Measurements from ENCODE around the gene ASXL1. TPM values are rescaled to one million over a fixed set of nuclear protein-coding genes. Genes with fewer than 3 reads are reported as not detected.

The ASXL1 gene
- total RNA-seq, 1 experiment from 2014 or later, result 22.7 TPM

GRCh38 chr20:32332614-32333013 lies 25.5 kb upstream of the ASXL1 start:
- no peak for TF ChIP-seq CBFB (CRISPR knock-in tag; IDR thresholded peaks at IDR 0.05; ENCODE audit: low read depth)
- ATAC-seq (no peak), DNase-seq (ENCODE audit: low spot score) (no peak)
- Mint-ChIP-seq H3K36me3 (peaks cover 5% of the 10 kb centered on the region; the same call in 1 of the 2 replicates), H3K4me3 (no peak overlapping the region), H3K4me1 (no peaks in the 10 kb centered on the region), H3K27ac (no peak overlapping the region), H3K27me3 (ENCODE audit: low read depth) (no peaks in the 10 kb centered on the region), H3K9me3 (no peaks in the 10 kb centered on the region)
- POLR2A ChIA-PET, result interaction anchor here (0.6 kb wide), 1 partner anchor 103 kb away, joined by 3 read pairs; no protein-coding TSS in a partner anchor
- CTCF ChIA-PET, result no interaction called here

DNA sequence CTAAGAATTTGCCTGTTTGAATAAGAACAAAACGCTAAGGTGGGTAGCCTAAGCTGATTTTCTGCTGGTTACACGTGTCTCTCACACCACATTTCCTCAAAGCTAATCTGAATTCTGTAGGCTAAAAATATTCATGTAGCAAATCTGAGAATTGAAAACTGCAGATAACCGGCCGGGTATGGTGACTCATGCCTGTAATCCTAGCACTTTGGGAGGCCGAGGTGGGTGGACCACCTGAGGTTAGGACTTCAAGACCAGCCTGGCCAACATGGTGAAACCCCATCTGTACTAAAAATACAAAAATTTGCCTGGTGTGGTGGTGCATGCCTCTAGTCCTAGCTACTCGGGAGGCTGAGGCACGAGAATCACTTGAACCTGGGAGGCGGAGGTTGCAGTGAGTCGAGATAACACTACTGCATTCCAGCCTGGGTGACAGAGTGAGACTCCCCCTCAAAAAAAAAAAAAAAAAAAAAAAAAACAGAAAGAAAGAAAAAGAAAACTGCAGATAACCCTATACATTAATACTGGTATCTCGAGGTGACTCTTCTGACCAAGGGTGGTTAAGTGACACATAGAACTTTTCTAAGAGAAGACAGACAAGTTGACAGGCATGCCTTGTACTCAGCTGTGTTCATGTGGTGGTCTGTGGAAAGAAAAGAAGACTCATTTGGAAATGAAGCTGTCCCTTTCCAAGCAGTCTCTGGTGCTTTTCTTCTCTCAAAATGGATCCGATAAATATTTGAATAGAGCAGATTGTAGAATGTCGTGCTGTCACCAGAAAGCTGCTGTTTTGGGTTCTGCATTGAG lies 24.7 kb upstream of the ASXL1 start:
- Mint-ChIP-seq H3K4me3 (no peak overlapping the region), H3K36me3 (peaks cover 5% of the 10 kb centered on the region; the same call in 1 of the 2 replicates), H3K9me3 (no peaks in the 10 kb centered on the region), H3K4me1 (no peaks in the 10 kb centered on the region), H3K27me3 (ENCODE audit: low read depth) (no peaks in the 10 kb centered on the region), H3K27ac (no peak overlapping the region)
- ChIA-PET CTCF (no interaction called here), POLR2A (no interaction called here)
- DNase-seq (ENCODE audit: low spot score) (no peak), ATAC-seq (no peak)
- TF ChIP-seq, protein P1, sequence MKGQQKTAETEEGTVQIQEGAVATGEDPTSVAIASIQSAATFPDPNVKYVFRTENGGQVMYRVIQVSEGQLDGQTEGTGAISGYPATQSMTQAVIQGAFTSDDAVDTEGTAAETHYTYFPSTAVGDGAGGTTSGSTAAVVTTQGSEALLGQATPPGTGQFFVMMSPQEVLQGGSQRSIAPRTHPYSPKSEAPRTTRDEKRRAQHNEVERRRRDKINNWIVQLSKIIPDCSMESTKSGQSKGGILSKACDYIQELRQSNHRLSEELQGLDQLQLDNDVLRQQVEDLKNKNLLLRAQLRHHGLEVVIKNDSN (CRISPR knock-in tag; IDR thresholded peaks at IDR 0.05), result no peak
- TF ChIP-seq TCF7 (CRISPR knock-in tag; IDR thresholded peaks at IDR 0.05; ENCODE audit: low read depth) (no peak), TP53 (CRISPR knock-in tag; IDR thresholded peaks at IDR 0.05) (no peak), ERG (CRISPR knock-in tag; IDR thresholded peaks at IDR 0.05) (no peak), ZNF423 (CRISPR knock-in tag; IDR thresholded peaks at IDR 0.05) (no peak)
- TF ChIP-seq, protein P2, sequence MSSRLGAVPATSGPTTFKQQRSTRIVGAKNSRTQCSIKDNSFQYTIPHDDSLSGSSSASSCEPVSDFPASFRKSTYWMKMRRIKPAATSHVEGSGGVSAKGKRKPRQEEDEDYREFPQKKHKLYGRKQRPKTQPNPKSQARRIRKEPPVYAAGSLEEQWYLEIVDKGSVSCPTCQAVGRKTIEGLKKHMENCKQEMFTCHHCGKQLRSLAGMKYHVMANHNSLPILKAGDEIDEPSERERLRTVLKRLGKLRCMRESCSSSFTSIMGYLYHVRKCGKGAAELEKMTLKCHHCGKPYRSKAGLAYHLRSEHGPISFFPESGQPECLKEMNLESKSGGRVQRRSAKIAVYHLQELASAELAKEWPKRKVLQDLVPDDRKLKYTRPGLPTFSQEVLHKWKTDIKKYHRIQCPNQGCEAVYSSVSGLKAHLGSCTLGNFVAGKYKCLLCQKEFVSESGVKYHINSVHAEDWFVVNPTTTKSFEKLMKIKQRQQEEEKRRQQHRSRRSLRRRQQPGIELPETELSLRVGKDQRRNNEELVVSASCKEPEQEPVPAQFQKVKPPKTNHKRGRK (CRISPR knock-in tag; IDR thresholded peaks at IDR 0.05; ENCODE audit: borderline replicate concordance), result no peak
- TF ChIP-seq, protein P3, sequence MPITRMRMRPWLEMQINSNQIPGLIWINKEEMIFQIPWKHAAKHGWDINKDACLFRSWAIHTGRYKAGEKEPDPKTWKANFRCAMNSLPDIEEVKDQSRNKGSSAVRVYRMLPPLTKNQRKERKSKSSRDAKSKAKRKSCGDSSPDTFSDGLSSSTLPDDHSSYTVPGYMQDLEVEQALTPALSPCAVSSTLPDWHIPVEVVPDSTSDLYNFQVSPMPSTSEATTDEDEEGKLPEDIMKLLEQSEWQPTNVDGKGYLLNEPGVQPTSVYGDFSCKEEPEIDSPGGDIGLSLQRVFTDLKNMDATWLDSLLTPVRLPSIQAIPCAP (CRISPR knock-in tag; IDR thresholded peaks at IDR 0.05), result no peak
- TF ChIP-seq, protein P4, sequence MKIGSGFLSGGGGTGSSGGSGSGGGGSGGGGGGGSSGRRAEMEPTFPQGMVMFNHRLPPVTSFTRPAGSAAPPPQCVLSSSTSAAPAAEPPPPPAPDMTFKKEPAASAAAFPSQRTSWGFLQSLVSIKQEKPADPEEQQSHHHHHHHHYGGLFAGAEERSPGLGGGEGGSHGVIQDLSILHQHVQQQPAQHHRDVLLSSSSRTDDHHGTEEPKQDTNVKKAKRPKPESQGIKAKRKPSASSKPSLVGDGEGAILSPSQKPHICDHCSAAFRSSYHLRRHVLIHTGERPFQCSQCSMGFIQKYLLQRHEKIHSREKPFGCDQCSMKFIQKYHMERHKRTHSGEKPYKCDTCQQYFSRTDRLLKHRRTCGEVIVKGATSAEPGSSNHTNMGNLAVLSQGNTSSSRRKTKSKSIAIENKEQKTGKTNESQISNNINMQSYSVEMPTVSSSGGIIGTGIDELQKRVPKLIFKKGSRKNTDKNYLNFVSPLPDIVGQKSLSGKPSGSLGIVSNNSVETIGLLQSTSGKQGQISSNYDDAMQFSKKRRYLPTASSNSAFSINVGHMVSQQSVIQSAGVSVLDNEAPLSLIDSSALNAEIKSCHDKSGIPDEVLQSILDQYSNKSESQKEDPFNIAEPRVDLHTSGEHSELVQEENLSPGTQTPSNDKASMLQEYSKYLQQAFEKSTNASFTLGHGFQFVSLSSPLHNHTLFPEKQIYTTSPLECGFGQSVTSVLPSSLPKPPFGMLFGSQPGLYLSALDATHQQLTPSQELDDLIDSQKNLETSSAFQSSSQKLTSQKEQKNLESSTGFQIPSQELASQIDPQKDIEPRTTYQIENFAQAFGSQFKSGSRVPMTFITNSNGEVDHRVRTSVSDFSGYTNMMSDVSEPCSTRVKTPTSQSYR (CRISPR knock-in tag; IDR thresholded peaks at IDR 0.05), result no peak

DNA sequence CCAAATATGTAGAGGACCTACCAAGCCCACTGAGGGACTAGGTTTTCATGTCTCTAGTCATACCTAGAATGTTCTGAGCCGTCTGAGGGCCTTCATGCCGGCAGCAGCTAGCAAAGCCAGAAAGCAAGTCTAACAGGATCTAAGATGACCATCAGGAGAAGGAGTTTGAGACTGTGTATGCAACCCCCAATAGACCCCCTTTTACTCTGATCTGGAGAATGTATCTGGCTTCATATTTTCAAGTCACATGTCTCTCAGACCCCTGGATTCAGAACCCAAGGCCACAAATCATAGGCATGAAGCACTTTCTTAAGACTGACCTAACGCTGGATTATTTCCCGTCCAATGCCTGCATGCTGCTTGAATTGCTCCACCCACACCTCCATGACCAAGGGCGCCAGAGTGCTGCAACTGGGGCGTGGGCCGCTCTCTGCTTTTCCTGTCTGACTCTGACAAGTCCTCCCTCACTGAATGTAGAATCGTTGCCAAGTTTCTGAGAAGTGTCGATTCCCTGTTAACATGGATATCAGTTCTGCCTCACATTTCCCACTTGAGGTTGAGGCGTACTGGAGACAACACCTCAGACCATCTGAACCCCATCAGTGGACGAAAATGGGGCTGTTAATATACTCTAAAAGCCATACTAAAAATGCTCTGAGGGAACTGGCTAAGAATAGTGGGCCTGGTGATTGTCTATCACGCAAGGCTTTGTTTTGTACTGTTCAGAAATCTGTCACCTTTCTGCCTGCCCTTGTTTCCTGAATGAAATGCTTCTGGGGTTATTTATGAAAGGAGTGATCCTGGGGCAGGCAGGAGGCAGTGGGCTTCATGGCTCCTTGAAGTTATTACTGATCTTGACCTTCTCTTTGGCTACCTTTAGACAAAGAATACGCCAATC lies 23.9 kb upstream of the ASXL1 start:
- DNase-seq (ENCODE audit: low spot score) (no peak), ATAC-seq (no peak)
- POLR2A ChIA-PET, result no interaction called here
- Mint-ChIP-seq H3K9me3 (no peaks in the 10 kb centered on the region), H3K36me3 (peaks cover 5% of the 10 kb centered on the region; the same call in 1 of the 2 replicates), H3K4me1 (peaks cover 4% of the 10 kb centered on the region), H3K27me3 (ENCODE audit: low read depth) (no peaks in the 10 kb centered on the region), H3K27ac (no peak overlapping the region), H3K4me3 (no peak overlapping the region)
- CTCF ChIA-PET, result no interaction called here
- TF ChIP-seq ZNF121 (CRISPR knock-in tag; IDR thresholded peaks at IDR 0.05) (no peak), CBFB (CRISPR knock-in tag; IDR thresholded peaks at IDR 0.05; ENCODE audit: low read depth) (no peak), ZNF263 (CRISPR knock-in tag; IDR thresholded peaks at IDR 0.05; ENCODE audit: low read depth) (no peak), RORB (CRISPR knock-in tag; IDR thresholded peaks at IDR 0.05) (no peak), EMX1 (CRISPR knock-in tag; IDR thresholded peaks at IDR 0.05) (no peak), ZMAT4 (CRISPR knock-in tag; IDR thresholded peaks at IDR 0.05) (no peak), NFYB (CRISPR knock-in tag; conservative IDR thresholded peaks at IDR 0.05; ENCODE audit: low read depth) (no peak), NR1H2 (CRISPR knock-in tag; IDR thresholded peaks at IDR 0.05) (no peak), HMGA2 (CRISPR knock-in tag; IDR thresholded peaks at IDR 0.05) (no peak)
- TF ChIP-seq, protein P1 (CRISPR knock-in tag; IDR thresholded peaks at IDR 0.05), result no peak
